ENCODE measurements around the gene SLC29A2.
"Not testable (repeated sequence)": the region's sequence is repeated elsewhere in the genome, so short reads cannot be mapped to it uniquely, and the experiment has no call there.

DNA sequence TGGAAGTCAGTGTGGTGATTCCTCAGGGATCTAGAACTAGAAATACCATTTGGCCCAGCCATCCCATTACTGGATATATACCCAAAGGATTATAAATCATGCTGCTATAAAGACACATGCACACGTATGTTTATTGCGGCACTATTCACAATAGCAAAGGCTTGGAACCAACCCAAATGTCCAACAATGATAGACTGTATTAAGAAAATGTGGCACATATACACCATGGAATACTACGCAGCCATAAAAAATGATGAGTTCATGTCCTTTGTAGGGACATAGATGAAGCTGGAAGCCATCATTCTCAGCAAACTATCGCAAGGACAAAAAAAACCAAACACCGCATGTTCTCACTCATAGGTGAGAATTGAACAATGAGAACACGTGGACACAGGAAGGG lies 50.8 kb downstream of the SLC29A2 start:
- not testable (repeated sequence) for TF ChIP-seq POLR2A (IDR thresholded peaks at IDR 0.05)
- TF ChIP-seq, protein P1, sequence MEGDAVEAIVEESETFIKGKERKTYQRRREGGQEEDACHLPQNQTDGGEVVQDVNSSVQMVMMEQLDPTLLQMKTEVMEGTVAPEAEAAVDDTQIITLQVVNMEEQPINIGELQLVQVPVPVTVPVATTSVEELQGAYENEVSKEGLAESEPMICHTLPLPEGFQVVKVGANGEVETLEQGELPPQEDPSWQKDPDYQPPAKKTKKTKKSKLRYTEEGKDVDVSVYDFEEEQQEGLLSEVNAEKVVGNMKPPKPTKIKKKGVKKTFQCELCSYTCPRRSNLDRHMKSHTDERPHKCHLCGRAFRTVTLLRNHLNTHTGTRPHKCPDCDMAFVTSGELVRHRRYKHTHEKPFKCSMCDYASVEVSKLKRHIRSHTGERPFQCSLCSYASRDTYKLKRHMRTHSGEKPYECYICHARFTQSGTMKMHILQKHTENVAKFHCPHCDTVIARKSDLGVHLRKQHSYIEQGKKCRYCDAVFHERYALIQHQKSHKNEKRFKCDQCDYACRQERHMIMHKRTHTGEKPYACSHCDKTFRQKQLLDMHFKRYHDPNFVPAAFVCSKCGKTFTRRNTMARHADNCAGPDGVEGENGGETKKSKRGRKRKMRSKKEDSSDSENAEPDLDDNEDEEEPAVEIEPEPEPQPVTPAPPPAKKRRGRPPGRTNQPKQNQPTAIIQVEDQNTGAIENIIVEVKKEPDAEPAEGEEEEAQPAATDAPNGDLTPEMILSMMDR (IDR thresholded peaks at IDR 0.05), result not testable (repeated sequence)

All from upper lobe of left lung (tissue), 4 donors.